HepG2 (cell line): Measurements from ENCODE around the gene KLF15. TPM values are rescaled to one million over a fixed set of nuclear protein-coding genes. Genes with fewer than 3 reads are reported as not detected.

Source experiments
- ARHGAP35 ChIP-seq: sonication (generic); formaldehyde crosslinking; IDR thresholded peaks from 2 replicates; pipeline ENCODE4 v1.9.0; 2022; ENCODE audit warnings: mild to moderate bottlenecking, inconsistent platforms, moderate library complexity, missing genetic modification reagents, borderline replicate concordance
- DMAP1 ChIP-seq: IDR thresholded peaks from 2 replicates; pipeline ENCODE4 v1.6.1; 2016
- GZF1 ChIP-seq: sonication (generic); formaldehyde crosslinking; IDR thresholded peaks from 2 replicates; pipeline ENCODE4 v1.5.1; 2020; ENCODE audit warnings: mild to moderate bottlenecking, missing genetic modification reagents
- HNRNPL ChIP-seq: fragments of 200-400 bp; formaldehyde crosslinking; IDR thresholded peaks from 2 replicates; pipeline ENCODE4 v1.6.1; 2017; ENCODE audit warnings: mild to moderate bottlenecking, low read depth, low read length
- MED13 ChIP-seq: sonication (generic); formaldehyde crosslinking; IDR thresholded peaks from 2 replicates; pipeline ENCODE4 v1.5.0; 2020; ENCODE audit warnings: missing genetic modification reagents
- MYC ChIP-seq: sonication (generic); formaldehyde crosslinking; IDR thresholded peaks from 2 replicates; pipeline ENCODE4 v1.9.0; 2021; ENCODE audit warnings: missing genetic modification reagents, borderline replicate concordance
- NFIB ChIP-seq: sonication (generic); formaldehyde crosslinking; IDR thresholded peaks from 2 replicates; pipeline ENCODE4 v1.9.0; 2021; ENCODE audit warnings: missing genetic modification reagents, mild to moderate bottlenecking, borderline replicate concordance
- RNF2 ChIP-seq: fragments of 450-650 bp; conservative IDR thresholded peaks from 2 replicates; pipeline ENCODE4 v1.6.1; 2016; ENCODE audit warnings: low read depth
- TAF1 ChIP-seq: sonication (generic); formaldehyde crosslinking; IDR thresholded peaks from 2 replicates; pipeline ENCODE4 v1.4.0; 2020; ENCODE audit warnings: missing genetic modification reagents
- TBL1XR1 ChIP-seq: fragments of 150-350 bp; IDR thresholded peaks from 2 replicates; pipeline ENCODE4 v1.6.1; 2014; ENCODE audit warnings: borderline replicate concordance, low read length; ENCODE audit not compliant: partially characterized antibody
- YEATS4 ChIP-seq: sonication (generic); formaldehyde crosslinking; IDR thresholded peaks from 2 replicates; pipeline ENCODE4 v1.4.0; 2020; ENCODE audit warnings: missing genetic modification reagents, borderline replicate concordance
- ZNF468 ChIP-seq: sonication (generic); formaldehyde crosslinking; IDR thresholded peaks from 2 replicates; pipeline ENCODE4 v1.8.0; 2022; ENCODE audit warnings: mild to moderate bottlenecking, moderate library complexity, missing genetic modification reagents
- ZNF546 ChIP-seq: sonication (generic); formaldehyde crosslinking; conservative IDR thresholded peaks from 2 replicates; pipeline ENCODE4 v1.8.1; 2023; ENCODE audit warnings: mild to moderate bottlenecking, missing genetic modification reagents
- ZNF703 ChIP-seq: sonication (generic); formaldehyde crosslinking; IDR thresholded peaks from 2 replicates; pipeline ENCODE4 v1.5.1; 2020; ENCODE audit warnings: missing genetic modification reagents, mild to moderate bottlenecking, moderate library complexity, borderline replicate concordance
- polyA plus RNA-seq, 8 experiments: library from polyadenylated mRNA; depleted of rRNA in 3 of 8; stranded (reverse) in 7 of 8; unstranded in 1 of 8; fragments of >200 nt; fragmentation: Illumina TruSeq in 4 of 8; extraction: Trizol in 4 of 8; gene quantifications; 2 replicates each; pipeline versions ENCODE4 v1.2.1 to v1.2.3, GENCODE V29; 2011 to 2016; ENCODE audit warnings: low read depth in 4 of 8, missing spikeins in 1 of 8, mixed read lengths in 1 of 8; ENCODE audit not compliant: insufficient read depth in 1 of 8
- total RNA-seq, 5 experiments: library from RNA; depleted of rRNA; stranded (reverse); fragments of >200 nt; fragmentation: Illumina TruSeq; extraction: Trizol; gene quantifications; 2 replicates each; pipeline ENCODE4 v1.2.3, GENCODE V29; 2016; ENCODE audit warnings: low read depth in 1 of 5
- TF ChIP-seq, protein P1 (sequence below): sonication (generic); formaldehyde crosslinking; IDR thresholded peaks from 2 replicates; pipeline ENCODE4 v1.4.0; 2020; ENCODE audit warnings: missing genetic modification reagents, low read depth, mild to moderate bottlenecking, borderline replicate concordance
- TF ChIP-seq, protein P2 (sequence below): IDR thresholded peaks from 2 replicates; pipeline ENCODE4 v1.6.1; 2012; ENCODE audit warnings: inconsistent platforms
- TF ChIP-seq, protein P3 (sequence below): sonication (generic); formaldehyde crosslinking; IDR thresholded peaks from 2 replicates; pipeline ENCODE4 v1.5.0; 2020; ENCODE audit warnings: mild to moderate bottlenecking, missing genetic modification reagents
- TF ChIP-seq, protein P4 (sequence below): sonication (generic); formaldehyde crosslinking; IDR thresholded peaks from 2 replicates; pipeline ENCODE4 v1.4.0; 2020; ENCODE audit warnings: missing genetic modification reagents
- TF ChIP-seq, protein P5 (sequence below): sonication (generic); formaldehyde crosslinking; IDR thresholded peaks from 2 replicates; pipeline ENCODE4 v1.4.0; 2020; ENCODE audit warnings: low read depth, mild to moderate bottlenecking, missing genetic modification reagents
- TF ChIP-seq, protein P6 (sequence below): sonication (generic); formaldehyde crosslinking; IDR thresholded peaks from 2 replicates; pipeline ENCODE4 v1.4.0; 2020; ENCODE audit warnings: mild to moderate bottlenecking, missing genetic modification reagents
- TF ChIP-seq, protein P7 (sequence below): sonication (generic); formaldehyde crosslinking; IDR thresholded peaks from 2 replicates; pipeline ENCODE4 v1.8.1; 2023; ENCODE audit warnings: mild to moderate bottlenecking, moderate library complexity, missing genetic modification reagents
- TF ChIP-seq, protein P8 (sequence below): sonication (generic); formaldehyde crosslinking; IDR thresholded peaks from 2 replicates; pipeline ENCODE4 v1.5.1; 2020; ENCODE audit warnings: missing genetic modification reagents, mild to moderate bottlenecking, borderline replicate concordance

Gene KLF15
- total and polyA plus RNA-seq, 2 of the 13 experiments (the other 11 are each of a cell fraction or from before 2014, with no cell fraction given) = 7.1 to 7.8 TPM

DNA sequence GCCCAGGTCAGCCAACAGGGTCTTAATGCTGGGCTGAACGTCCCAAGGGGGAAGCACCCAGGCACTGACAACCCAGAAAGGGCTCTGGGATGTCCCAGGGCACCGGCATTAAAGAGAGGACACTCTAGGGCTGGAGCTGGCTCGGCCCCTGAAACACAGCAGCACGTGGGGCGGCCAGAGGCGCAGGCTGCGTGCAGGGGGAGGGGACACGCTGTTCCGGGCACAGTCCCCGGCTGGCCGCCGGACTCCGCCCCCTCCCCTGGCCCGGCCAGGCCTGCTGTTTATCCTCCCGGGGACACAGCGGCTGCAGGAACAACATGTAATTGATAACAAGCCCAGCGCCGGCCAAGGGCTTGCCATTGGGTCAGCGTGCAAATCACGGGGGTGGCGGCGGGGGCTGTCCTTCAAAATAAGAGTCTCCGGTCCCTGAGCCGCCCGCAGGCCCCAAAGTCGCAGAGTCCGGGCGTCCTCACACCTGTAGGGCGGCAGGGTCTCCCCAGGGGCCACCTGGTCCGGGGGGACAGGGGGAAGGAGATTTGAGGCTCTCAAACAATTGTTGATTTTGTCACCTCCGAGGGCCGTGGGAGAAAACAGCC is 1.3 kb downstream of the KLF15 start (continued):
- no peak for TF ChIP-seq NFIB (CRISPR knock-in tag)
- TF ChIP-seq, protein P1, sequence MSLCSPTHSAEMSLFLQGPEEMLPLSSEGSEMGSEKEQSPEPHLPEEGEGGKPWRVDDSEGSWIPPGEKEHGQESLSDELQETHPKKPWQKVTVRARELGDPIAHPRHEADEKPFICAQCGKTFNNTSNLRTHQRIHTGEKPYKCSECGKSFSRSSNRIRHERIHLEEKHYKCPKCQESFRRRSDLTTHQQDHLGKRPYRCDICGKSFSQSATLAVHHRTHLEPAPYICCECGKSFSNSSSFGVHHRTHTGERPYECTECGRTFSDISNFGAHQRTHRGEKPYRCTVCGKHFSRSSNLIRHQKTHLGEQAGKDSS (CRISPR knock-in tag) = no peak
- TF ChIP-seq ZNF468 (CRISPR knock-in tag) = no peak
- no peak for TF ChIP-seq ZNF703 (CRISPR knock-in tag)
- TF ChIP-seq TAF1 (CRISPR knock-in tag) = no peak
- TF ChIP-seq ZNF546 (CRISPR knock-in tag) = no peak
- TF ChIP-seq, protein P2, sequence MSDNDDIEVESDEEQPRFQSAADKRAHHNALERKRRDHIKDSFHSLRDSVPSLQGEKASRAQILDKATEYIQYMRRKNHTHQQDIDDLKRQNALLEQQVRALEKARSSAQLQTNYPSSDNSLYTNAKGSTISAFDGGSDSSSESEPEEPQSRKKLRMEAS = peak; percentile 94
- TF ChIP-seq TBL1XR1 = no peak
- TF ChIP-seq, protein P3, sequence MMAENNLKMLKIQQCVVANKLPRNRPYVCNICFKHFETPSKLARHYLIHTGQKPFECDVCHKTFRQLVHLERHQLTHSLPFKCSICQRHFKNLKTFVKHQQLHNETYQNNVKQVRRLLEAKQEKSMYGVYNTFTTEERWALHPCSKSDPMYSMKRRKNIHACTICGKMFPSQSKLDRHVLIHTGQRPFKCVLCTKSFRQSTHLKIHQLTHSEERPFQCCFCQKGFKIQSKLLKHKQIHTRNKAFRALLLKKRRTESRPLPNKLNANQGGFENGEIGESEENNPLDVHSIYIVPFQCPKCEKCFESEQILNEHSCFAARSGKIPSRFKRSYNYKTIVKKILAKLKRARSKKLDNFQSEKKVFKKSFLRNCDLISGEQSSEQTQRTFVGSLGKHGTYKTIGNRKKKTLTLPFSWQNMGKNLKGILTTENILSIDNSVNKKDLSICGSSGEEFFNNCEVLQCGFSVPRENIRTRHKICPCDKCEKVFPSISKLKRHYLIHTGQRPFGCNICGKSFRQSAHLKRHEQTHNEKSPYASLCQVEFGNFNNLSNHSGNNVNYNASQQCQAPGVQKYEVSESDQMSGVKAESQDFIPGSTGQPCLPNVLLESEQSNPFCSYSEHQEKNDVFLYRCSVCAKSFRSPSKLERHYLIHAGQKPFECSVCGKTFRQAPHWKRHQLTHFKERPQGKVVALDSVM (CRISPR knock-in tag) = peak; percentile 57; the same call in 1 of the 2 replicates
- TF ChIP-seq HNRNPL = peak; percentile 61; the same call in 1 of the 2 replicates
- TF ChIP-seq GZF1 = peak; percentile 95
- peak; percentile 86 for TF ChIP-seq DMAP1 (CRISPR knock-in tag)
- TF ChIP-seq MED13 (CRISPR knock-in tag) = no peak
- TF ChIP-seq ARHGAP35 (CRISPR knock-in tag) = no peak
- TF ChIP-seq, protein P4, sequence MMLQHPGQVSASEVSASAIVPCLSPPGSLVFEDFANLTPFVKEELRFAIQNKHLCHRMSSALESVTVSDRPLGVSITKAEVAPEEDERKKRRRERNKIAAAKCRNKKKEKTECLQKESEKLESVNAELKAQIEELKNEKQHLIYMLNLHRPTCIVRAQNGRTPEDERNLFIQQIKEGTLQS (CRISPR knock-in tag) = no peak
- TF ChIP-seq MYC (CRISPR knock-in tag) = peak; percentile 96
- TF ChIP-seq, protein P5, sequence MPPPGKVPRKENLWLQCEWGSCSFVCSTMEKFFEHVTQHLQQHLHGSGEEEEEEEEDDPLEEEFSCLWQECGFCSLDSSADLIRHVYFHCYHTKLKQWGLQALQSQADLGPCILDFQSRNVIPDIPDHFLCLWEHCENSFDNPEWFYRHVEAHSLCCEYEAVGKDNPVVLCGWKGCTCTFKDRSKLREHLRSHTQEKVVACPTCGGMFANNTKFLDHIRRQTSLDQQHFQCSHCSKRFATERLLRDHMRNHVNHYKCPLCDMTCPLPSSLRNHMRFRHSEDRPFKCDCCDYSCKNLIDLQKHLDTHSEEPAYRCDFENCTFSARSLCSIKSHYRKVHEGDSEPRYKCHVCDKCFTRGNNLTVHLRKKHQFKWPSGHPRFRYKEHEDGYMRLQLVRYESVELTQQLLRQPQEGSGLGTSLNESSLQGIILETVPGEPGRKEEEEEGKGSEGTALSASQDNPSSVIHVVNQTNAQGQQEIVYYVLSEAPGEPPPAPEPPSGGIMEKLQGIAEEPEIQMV = peak; percentile 32; the same call in 1 of the 2 replicates
- TF ChIP-seq RNF2 = no peak
- TF ChIP-seq, protein P6, sequence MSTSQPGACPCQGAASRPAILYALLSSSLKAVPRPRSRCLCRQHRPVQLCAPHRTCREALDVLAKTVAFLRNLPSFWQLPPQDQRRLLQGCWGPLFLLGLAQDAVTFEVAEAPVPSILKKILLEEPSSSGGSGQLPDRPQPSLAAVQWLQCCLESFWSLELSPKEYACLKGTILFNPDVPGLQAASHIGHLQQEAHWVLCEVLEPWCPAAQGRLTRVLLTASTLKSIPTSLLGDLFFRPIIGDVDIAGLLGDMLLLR (CRISPR knock-in tag) = peak; percentile 84; the same call in 1 of the 2 replicates
- TF ChIP-seq, protein P7, sequence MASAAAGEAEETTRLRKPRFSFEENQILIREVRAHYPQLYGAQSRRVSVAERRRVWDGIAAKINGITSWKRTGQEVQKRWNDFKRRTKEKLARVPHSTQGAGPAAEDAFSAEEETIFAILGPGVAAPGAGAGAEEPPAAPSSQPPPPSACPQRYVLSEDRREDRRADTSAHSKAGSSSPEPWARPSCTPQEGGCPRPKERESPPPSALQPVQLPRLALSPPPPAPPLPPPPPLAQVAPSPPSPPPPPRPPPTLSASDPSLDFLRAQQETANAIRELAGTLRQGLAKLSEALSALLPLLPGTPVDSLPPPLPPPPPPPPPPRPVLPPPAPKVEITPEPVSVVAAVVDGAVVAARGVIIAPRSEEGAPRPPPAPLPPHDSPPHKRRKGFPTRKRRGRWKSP (CRISPR knock-in tag) = peak; percentile 58; the same call in 1 of the 2 replicates
- TF ChIP-seq, protein P8, sequence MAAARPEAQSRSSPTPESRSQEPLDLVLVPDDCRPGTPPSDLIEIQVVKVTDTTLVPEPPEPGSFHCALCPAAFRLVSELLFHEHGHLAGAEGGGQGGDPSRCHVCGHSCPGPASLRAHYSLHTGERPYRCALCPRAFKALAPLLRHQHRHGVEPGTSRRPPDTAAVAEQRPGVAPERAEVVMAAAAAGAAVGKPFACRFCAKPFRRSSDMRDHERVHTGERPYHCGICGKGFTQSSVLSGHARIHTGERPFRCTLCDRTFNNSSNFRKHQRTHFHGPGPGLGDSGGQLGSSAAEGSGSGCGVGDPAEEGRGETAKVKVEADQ (CRISPR knock-in tag) = no peak
- TF ChIP-seq YEATS4 (CRISPR knock-in tag) = peak; percentile 81; the same call in 1 of the 2 replicates
